ENCODE results near the gene ZNF200.
A peak's percentile ranks its signal among the peaks of the same experiment; 100 is the strongest.
"Not testable (repeated sequence)": the region's sequence is repeated elsewhere in the genome, so short reads cannot be mapped to it uniquely, and the experiment has no call there.

Gene ZNF200
- total RNA-seq = 5.5 to 29.4 (median 16.8) reads per million in 18 experiments

GRCh38 chr16:3234857-3235561 lies at the start of gene ZNF200:
Gene ZNF200 (minus strand): TSS chr16:3235158. CDS start chr16:3233755, 1,403 bp downstream.
- peak; percentile 90 to 97 for DNase-seq

- peak; percentile 51 to 72 for DNase-seq
Measured at GRCh38 chr16:3283543-3284447, 48.8 kb upstream of the ZNF200 start.

GRCh38 chr16:3282730-3283542 lies 48.0 kb upstream of the ZNF200 start, which contains the start of gene ZNF263:
Gene ZNF263 (plus strand): TSS chr16:3283491. CDS start chr16:3283819, 328 bp downstream.
- DNase-seq = peak; percentile 98

GRCh38 chr16:3282103-3282729 lies 47.3 kb upstream of the ZNF200 start:
- DNase-seq = no peak

GRCh38 chr16:3281222-3281820 lies 46.4 kb upstream of the ZNF200 start:
- peak in 1 of 2 donors; percentile 46 for DNase-seq

- DNase-seq = no peak
Measured at GRCh38 chr16:3276679-3277078, 41.7 kb upstream of the ZNF200 start.

- DNase-seq = no peak
Measured at GRCh38 chr16:3274947-3275346, 40.0 kb upstream of the ZNF200 start.

GRCh38 chr16:3274490-3274889 lies 39.5 kb upstream of the ZNF200 start:
- DNase-seq = no peak

- not testable (repeated sequence) for DNase-seq
Measured at GRCh38 chr16:3271281-3271680, 36.3 kb upstream of the ZNF200 start.

- DNase-seq = not testable (repeated sequence)
Measured at GRCh38 chr16:3270718-3271117, 35.8 kb upstream of the ZNF200 start.

GRCh38 chr16:3268294-3268693 lies 33.3 kb upstream of the ZNF200 start:
- DNase-seq = no peak

- DNase-seq = peak; percentile 22 to 29
Measured at GRCh38 chr16:3266873-3267537, 32.0 kb upstream of the ZNF200 start.

- DNase-seq = peak; percentile 97 to 99
Measured at GRCh38 chr16:3264137-3265036, 29.4 kb upstream of the ZNF200 start.

- DNase-seq = no peak
Measured at GRCh38 chr16:3262517-3262916, 27.6 kb upstream of the ZNF200 start.

GRCh38 chr16:3259836-3260235 lies 24.9 kb upstream of the ZNF200 start:
- peak; percentile 34 to 44 for DNase-seq

- no peak for DNase-seq
Measured at GRCh38 chr16:3256866-3257465, 22.0 kb upstream of the ZNF200 start.

GRCh38 chr16:3256146-3256865 lies 21.3 kb upstream of the ZNF200 start, which contains the start of gene MEFV:
Gene MEFV (minus strand): TSS chr16:3256633. CDS start chr16:3256587, 46 bp downstream.
- peak; percentile 65 to 76 for DNase-seq

- no peak for DNase-seq
Measured at GRCh38 chr16:3254309-3254708, 19.4 kb upstream of the ZNF200 start.

- DNase-seq = no peak
Measured at GRCh38 chr16:3252967-3253366, 18.0 kb upstream of the ZNF200 start.

All from inflammatory macrophage (primary cell).